ENCODE results near the gene ST8SIA2.

Gene ST8SIA2

GRCh38 chr15:92393071-92393979 lies at the start of gene ST8SIA2:
TSS of gene ST8SIA2 (plus strand) at chr15:92393881. CDS start at chr15:92394065, 184 bp downstream.
- FAIRE-seq, result no peak
- no peak for DNase-seq (ENCODE audit: insufficient read length, low spot score)

GRCh38 chr15:92343924-92344643 lies 49.6 kb upstream of the ST8SIA2 start:
- FAIRE-seq (no peak), DNase-seq (ENCODE audit: insufficient read length, low spot score) (no peak)

GRCh38 chr15:92346063-92346462 lies 47.6 kb upstream of the ST8SIA2 start:
- DNase-seq (ENCODE audit: insufficient read length, low spot score), result no peak
- no peak for FAIRE-seq

GRCh38 chr15:92355307-92355706 lies 38.4 kb upstream of the ST8SIA2 start:
- DNase-seq (ENCODE audit: insufficient read length, low spot score), result no peak
- no peak for FAIRE-seq

- DNase-seq (ENCODE audit: insufficient read length, low spot score), result no peak
- FAIRE-seq, result no peak
Measured at GRCh38 chr15:92361321-92362000, 32.2 kb upstream of the ST8SIA2 start.

GRCh38 chr15:92362001-92362350 lies 31.7 kb upstream of the ST8SIA2 start:
- FAIRE-seq (no peak), DNase-seq (ENCODE audit: insufficient read length, low spot score) (no peak)

- no peak for DNase-seq (ENCODE audit: insufficient read length, low spot score)
- FAIRE-seq, result no peak
Measured at GRCh38 chr15:92365084-92365483, 28.6 kb upstream of the ST8SIA2 start.

- DNase-seq (ENCODE audit: insufficient read length, low spot score) (no peak), FAIRE-seq (no peak)
Measured at GRCh38 chr15:92365906-92366305, 27.8 kb upstream of the ST8SIA2 start.

- DNase-seq (ENCODE audit: insufficient read length, low spot score), result no peak
- FAIRE-seq, result no peak
Measured at GRCh38 chr15:92366381-92366780, 27.3 kb upstream of the ST8SIA2 start.

GRCh38 chr15:92375057-92375456 lies 18.6 kb upstream of the ST8SIA2 start:
- FAIRE-seq, result no peak
- DNase-seq (ENCODE audit: insufficient read length, low spot score), result no peak

GRCh38 chr15:92376109-92376508 lies 17.6 kb upstream of the ST8SIA2 start:
- DNase-seq (ENCODE audit: insufficient read length, low spot score) (no peak), FAIRE-seq (no peak)

GRCh38 chr15:92377083-92377789 lies 16.4 kb upstream of the ST8SIA2 start:
- DNase-seq (ENCODE audit: insufficient read length, low spot score) (no peak), FAIRE-seq (no peak)

GRCh38 chr15:92383519-92384324 lies 10.0 kb upstream of the ST8SIA2 start:
- no peak for DNase-seq (ENCODE audit: insufficient read length, low spot score)
- FAIRE-seq, result peak; percentile 44

- no peak for FAIRE-seq
- DNase-seq (ENCODE audit: insufficient read length, low spot score), result no peak
Measured at GRCh38 chr15:92384381-92384780, 9.3 kb upstream of the ST8SIA2 start.

- FAIRE-seq, result no peak
- no peak for DNase-seq (ENCODE audit: insufficient read length, low spot score)
Measured at GRCh38 chr15:92385096-92385495, 8.6 kb upstream of the ST8SIA2 start.

- no peak for DNase-seq (ENCODE audit: insufficient read length, low spot score)
- no peak for FAIRE-seq
Measured at GRCh38 chr15:92391640-92392039, 2.0 kb upstream of the ST8SIA2 start.

- no peak for DNase-seq (ENCODE audit: insufficient read length, low spot score)
- no peak for FAIRE-seq
Measured at GRCh38 chr15:92392462-92392861, 1.2 kb upstream of the ST8SIA2 start.

GRCh38 chr15:92393980-92394308 lies 263 bp downstream of the ST8SIA2 start:
- FAIRE-seq (no peak), DNase-seq (ENCODE audit: insufficient read length, low spot score) (no peak)

- no peak for FAIRE-seq
Measured at GRCh38 chr15:92394309-92395097, 822 bp downstream of the ST8SIA2 start.

More at GRCh38 chr15:92394309-92395097, 822 bp downstream of the ST8SIA2 start:
- DNase-seq (ENCODE audit: insufficient read length, low spot score), result no peak
